GM10847 (cell line): ENCODE results near the gene SUB1.

Experiments
- POLR2A ChIP-seq: IDR thresholded peaks from 2 replicates; pipeline ENCODE4 v1.6.1; 2011; ENCODE audit not compliant: insufficient read length; ENCODE audit errors: extremely low read depth

Gene SUB1

GRCh38 chr5:32585446-32586275 is at the start of gene SUB1:
TSS of gene SUB1 (plus strand) at chr5:32585557. CDS start at chr5:32588513, 2,956 bp downstream.
- TF ChIP-seq POLR2A = peak; percentile 89

GRCh38 chr5:32536246-32536645 is 49.1 kb upstream of the SUB1 start:
- TF ChIP-seq POLR2A = no peak

GRCh38 chr5:32538031-32538547 is 47.3 kb upstream of the SUB1 start:
- TF ChIP-seq POLR2A = no peak

- TF ChIP-seq POLR2A = no peak
Measured at GRCh38 chr5:32539981-32540845, 45.1 kb upstream of the SUB1 start.

GRCh38 chr5:32541241-32541640 is 44.1 kb upstream of the SUB1 start:
- no peak for TF ChIP-seq POLR2A

- TF ChIP-seq POLR2A = no peak
Measured at GRCh38 chr5:32542216-32543059, 42.9 kb upstream of the SUB1 start.

- TF ChIP-seq POLR2A = no peak
Measured at GRCh38 chr5:32543291-32543690, 42.1 kb upstream of the SUB1 start.

GRCh38 chr5:32545102-32545800 is 40.1 kb upstream of the SUB1 start:
- no peak for TF ChIP-seq POLR2A

- no peak for TF ChIP-seq POLR2A
Measured at GRCh38 chr5:32551194-32551593, 34.2 kb upstream of the SUB1 start.

- no peak for TF ChIP-seq POLR2A
Measured at GRCh38 chr5:32551865-32552264, 33.5 kb upstream of the SUB1 start.

- no peak for TF ChIP-seq POLR2A
Measured at GRCh38 chr5:32552936-32553335, 32.4 kb upstream of the SUB1 start.

- TF ChIP-seq POLR2A = no peak
Measured at GRCh38 chr5:32559411-32559810, 25.9 kb upstream of the SUB1 start.

- TF ChIP-seq POLR2A = no peak
Measured at GRCh38 chr5:32559921-32560320, 25.4 kb upstream of the SUB1 start.

GRCh38 chr5:32562056-32562455 is 23.3 kb upstream of the SUB1 start:
- TF ChIP-seq POLR2A = no peak
